ENCODE measurements around the gene KIF16B. TPM values are rescaled to one million over a fixed set of nuclear protein-coding genes. Genes with fewer than 3 reads are reported as not detected.

KIF16B gene
- total and polyA plus RNA-seq, 7 donors: 18.9 to 49.7 (median 22.4) TPM

DNA sequence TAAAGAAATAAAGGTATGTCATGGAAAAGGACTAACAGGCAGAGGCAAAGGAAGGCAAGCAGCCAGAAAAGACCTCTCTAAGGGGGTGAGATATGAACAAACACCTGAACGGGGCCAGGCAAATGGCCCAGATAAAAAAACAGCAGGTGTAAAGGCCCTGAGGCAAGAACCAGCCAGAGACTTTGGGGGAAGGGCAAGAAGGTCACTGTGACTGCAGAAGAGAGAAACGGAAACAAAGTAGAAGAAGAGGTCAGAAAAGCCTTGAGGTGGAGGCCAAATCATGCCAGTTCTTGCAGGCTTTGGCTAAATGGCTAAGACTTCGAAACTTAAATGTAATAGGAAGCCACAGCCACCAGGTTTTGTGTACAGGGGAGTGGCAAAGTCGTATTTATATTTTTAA is 30.8 kb downstream of the KIF16B start:
- H3K9me3 ChIP-seq: no peaks in the 10 kb centered on the region
- DNase-seq: no peak
- intact Hi-C loops (cut with DNase I): no loop called here
- TF ChIP-seq POLR2AphosphoS5 (IDR thresholded peaks at IDR 0.05) (no peak), EP300 (IDR thresholded peaks at IDR 0.05) (no peak), POLR2A (IDR thresholded peaks at IDR 0.05) (no peak)
- TF ChIP-seq, protein P1, sequence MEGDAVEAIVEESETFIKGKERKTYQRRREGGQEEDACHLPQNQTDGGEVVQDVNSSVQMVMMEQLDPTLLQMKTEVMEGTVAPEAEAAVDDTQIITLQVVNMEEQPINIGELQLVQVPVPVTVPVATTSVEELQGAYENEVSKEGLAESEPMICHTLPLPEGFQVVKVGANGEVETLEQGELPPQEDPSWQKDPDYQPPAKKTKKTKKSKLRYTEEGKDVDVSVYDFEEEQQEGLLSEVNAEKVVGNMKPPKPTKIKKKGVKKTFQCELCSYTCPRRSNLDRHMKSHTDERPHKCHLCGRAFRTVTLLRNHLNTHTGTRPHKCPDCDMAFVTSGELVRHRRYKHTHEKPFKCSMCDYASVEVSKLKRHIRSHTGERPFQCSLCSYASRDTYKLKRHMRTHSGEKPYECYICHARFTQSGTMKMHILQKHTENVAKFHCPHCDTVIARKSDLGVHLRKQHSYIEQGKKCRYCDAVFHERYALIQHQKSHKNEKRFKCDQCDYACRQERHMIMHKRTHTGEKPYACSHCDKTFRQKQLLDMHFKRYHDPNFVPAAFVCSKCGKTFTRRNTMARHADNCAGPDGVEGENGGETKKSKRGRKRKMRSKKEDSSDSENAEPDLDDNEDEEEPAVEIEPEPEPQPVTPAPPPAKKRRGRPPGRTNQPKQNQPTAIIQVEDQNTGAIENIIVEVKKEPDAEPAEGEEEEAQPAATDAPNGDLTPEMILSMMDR (IDR thresholded peaks at IDR 0.05): no peak
- H3K27ac ChIP-seq: no peak overlapping the region
- H3K4me3 ChIP-seq: no peak overlapping the region
- no peaks in the 10 kb centered on the region for H3K36me3 ChIP-seq
- H3K27me3 ChIP-seq: no peaks in the 10 kb centered on the region
- 73 to 85% methylated on average over 4 of the region's 4 CpGs for WGBS, 2 donors
- H3K4me1 ChIP-seq: no peaks in the 10 kb centered on the region

DNA sequence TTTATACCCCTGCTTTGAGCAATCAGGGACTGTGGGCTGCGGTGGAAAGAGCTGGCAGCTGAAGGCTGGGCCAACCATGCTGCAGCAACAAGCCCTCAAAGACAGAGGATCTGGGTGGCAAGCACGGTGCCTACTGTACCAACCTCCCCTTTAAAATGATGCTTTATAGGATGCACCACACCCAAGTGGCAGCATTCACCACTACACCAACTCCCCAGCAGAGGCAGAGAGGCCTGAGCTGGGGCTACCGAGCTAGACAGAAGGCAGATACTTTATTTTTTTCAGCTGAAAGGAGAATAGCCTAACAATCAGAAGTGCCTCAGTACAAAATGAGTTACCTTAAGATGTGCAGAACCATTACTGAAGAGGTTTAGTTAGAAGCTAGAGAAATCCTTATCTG is 31.4 kb downstream of the KIF16B start:
- Histone ChIP-seq H3K36me3 (no peaks in the 10 kb centered on the region), H3K4me3 (no peak overlapping the region), H3K9me3 (no peaks in the 10 kb centered on the region), H3K27ac (no peak overlapping the region), H3K4me1 (peaks cover 0 to 5% (median 0%) of the 10 kb centered on the region in 4 donors), H3K27me3 (no peaks in the 10 kb centered on the region)
- intact Hi-C loops (cut with DNase I): no loop called here
- no peak for TF ChIP-seq EP300 (IDR thresholded peaks at IDR 0.05)
- no peak for TF ChIP-seq POLR2AphosphoS5 (IDR thresholded peaks at IDR 0.05)
- TF ChIP-seq, protein P1 (IDR thresholded peaks at IDR 0.05): no peak
- no peak for DNase-seq
- WGBS, 2 donors: 71 to 87% methylated on average over 3 of the region's 3 CpGs

DNA sequence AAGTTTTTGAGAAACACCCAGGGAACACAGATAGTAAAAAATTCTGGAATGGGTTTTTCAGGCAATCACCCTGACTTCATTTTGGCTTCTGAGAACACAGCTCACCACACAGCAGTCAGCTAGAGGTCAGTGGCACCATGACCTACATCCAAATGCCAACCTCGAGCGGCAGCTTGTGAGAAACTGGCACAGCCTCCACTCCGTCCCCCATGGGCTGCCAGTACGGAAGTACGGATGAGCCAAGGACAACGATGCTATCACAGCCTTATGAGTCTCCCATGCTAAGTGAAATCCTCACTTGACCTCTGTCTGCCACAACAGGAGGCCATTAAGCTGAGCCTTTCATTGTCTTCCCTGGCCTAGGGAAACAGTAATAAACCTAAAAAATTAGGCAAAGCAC is 32.0 kb downstream of the KIF16B start:
- Histone ChIP-seq H3K27me3 (no peaks in the 10 kb centered on the region), H3K4me1 (peaks cover 0 to 6% (median 0%) of the 10 kb centered on the region in 4 donors), H3K4me3 (no peak overlapping the region), H3K36me3 (no peaks in the 10 kb centered on the region), H3K9me3 (no peaks in the 10 kb centered on the region), H3K27ac (no peak overlapping the region)
- TF ChIP-seq, protein P1 (IDR thresholded peaks at IDR 0.05): no peak
- no peak for TF ChIP-seq POLR2AphosphoS5 (IDR thresholded peaks at IDR 0.05)
- no peak for TF ChIP-seq POLR2A (IDR thresholded peaks at IDR 0.05)
- no peak for TF ChIP-seq EP300 (IDR thresholded peaks at IDR 0.05)
- DNase-seq: no peak
- intact Hi-C loops (cut with DNase I): no loop called here
- WGBS, 2 donors: 88 to 96% methylated on average over 6 of the region's 6 CpGs

DNA sequence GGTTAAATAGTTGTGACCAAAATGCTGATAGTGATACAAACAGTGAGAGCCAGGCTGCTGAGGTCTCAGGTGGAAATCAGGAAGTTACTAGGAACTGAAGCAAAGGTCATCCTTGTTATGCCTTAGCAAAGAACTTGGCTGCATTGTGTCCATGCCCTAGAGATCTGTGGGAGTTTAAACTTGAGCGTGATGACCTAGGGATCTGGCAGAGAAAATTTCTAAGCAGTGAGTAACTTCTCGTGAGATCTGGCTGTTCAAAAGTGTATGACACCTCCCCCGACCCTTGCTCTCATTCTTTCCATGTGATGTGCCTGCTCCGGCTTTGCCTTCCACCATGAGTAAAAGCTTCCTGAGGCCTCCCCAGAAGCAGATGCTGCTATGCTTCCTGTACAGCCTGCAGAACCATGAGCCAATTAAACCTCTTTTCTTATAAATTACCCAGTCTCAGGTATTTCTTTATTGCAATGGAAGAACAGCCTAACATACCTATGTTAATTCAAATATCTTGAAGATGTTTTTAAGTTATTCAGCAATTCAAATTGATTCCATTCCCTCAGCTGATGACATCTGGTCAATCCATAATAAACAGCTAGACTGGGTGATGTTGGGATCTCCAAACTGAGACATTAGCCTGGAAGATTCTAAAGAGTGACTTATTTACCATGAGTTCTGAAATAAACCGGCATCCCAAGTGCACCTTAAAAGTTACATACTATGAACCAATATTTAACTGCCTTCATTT is 33.8 kb downstream of the KIF16B start:
- H3K27me3 ChIP-seq: no peaks in the 10 kb centered on the region
- no peak overlapping the region for H3K27ac ChIP-seq
- intact Hi-C loops (cut with DNase I): no loop called here
- WGBS, 2 donors: 56 to 88% methylated on average over 5 of the region's 5 CpGs
- TF ChIP-seq, protein P1 (IDR thresholded peaks at IDR 0.05): no peak
- TF ChIP-seq POLR2A (IDR thresholded peaks at IDR 0.05): no peak
- no peak for TF ChIP-seq POLR2AphosphoS5 (IDR thresholded peaks at IDR 0.05)
- TF ChIP-seq EP300 (IDR thresholded peaks at IDR 0.05): no peak
- H3K4me1 ChIP-seq: peaks cover 0 to 6% (median 0%) of the 10 kb centered on the region in 4 donors
- no peak for DNase-seq
- H3K4me3 ChIP-seq: no peak overlapping the region
- H3K36me3 ChIP-seq: no peaks in the 10 kb centered on the region
- H3K9me3 ChIP-seq: no peaks in the 10 kb centered on the region

DNA sequence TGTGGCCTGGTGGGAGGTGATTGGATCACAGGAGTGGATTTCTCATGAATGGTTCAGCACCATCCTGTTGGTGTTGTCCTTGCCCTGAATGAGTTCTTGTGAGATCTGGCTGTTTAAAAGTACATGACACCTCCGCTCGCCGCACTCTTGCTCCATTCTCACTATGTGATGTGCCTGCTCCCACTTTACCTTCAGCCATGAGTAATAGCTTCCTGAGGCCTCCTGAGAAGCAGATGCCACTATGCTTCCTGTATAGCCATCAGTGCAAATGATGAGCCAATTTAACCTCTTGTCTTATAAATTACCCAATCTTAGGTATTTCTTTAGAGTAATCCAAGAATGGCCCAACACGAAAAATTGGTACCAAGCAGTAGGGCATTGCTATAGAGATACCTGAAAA is 34.5 kb downstream of the KIF16B start:
- Histone ChIP-seq H3K9me3 (no peaks in the 10 kb centered on the region), H3K27ac (no peak overlapping the region), H3K4me3 (no peak overlapping the region), H3K27me3 (no peaks in the 10 kb centered on the region), H3K36me3 (no peaks in the 10 kb centered on the region), H3K4me1 (peaks cover 0 to 6% (median 0%) of the 10 kb centered on the region in 4 donors)
- WGBS, 2 donors: 96 to 98% methylated on average over 4 of the region's 4 CpGs
- DNase-seq: no peak
- intact Hi-C loops (cut with DNase I): no loop called here
- TF ChIP-seq, protein P1 (IDR thresholded peaks at IDR 0.05): no peak
- TF ChIP-seq POLR2AphosphoS5 (IDR thresholded peaks at IDR 0.05): no peak
- TF ChIP-seq POLR2A (IDR thresholded peaks at IDR 0.05): no peak
- TF ChIP-seq EP300 (IDR thresholded peaks at IDR 0.05): no peak

All from sigmoid colon (tissue), 7 donors.